Testis (tissue), 2 donors: ENCODE data around the gene P2RY12.

Source experiments
- CTCF ChIP-seq, 3 experiments: fragments of 450-650 bp in 2 of 3; fragments of 200-600 bp in 1 of 3; sonication (generic) in 1 of 3; IDR thresholded peaks; one replicate each; pipeline ENCODE4 v1.5.1; 2016 to 2019; ENCODE audit warnings: antibody characterized with exemption in 3 of 3, mild to moderate bottlenecking in 2 of 3, moderate library complexity in 1 of 3
- POLR2A ChIP-seq: fragments of 450-650 bp; IDR thresholded peaks from one replicate; pipeline ENCODE4 v1.6.1; 2017; ENCODE audit warnings: antibody characterized with exemption, mild to moderate bottlenecking, moderate library complexity

DNA sequence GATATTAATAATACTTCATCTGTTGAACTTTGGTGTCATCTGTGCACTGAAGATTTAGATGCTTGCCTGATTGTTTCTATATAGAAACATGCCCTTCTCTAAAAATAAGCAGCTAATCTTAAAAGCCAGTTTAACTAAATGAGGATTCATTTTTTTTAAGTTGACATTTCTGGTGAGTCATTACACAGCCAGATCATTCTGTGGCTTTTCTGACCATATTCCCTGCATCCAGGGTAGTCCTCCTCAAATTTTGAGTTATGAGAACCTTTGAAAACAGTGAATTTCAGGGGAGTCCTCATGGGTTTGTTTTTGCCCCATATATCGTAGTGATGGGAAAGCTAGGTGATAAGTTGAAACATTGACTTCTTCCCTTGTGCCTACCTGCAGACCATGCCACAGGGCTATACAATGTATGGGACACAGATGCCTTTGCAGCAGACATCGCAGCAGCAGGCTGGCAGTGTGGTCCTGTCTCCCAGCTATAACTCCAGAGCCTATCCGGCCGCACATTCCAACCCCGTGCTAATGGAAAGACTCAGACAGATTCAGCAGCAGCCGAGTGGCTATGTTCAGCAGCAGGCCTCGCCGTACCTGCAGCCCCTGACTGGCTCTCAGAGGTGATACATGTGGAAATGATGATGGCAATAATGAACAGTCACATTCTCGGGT lies 26.5 kb upstream of the P2RY12 start:
- TF ChIP-seq CTCF (IDR thresholded peaks at IDR 0.05) (no peak), POLR2A (no peak)
